HFF-Myc (cell line): Measurements from ENCODE around the gene TCFL5.

Experiments
- DNase-seq: peaks from one replicate; pipeline ENCODE4 v3.0.0-alpha.2; 2011; ENCODE audit warnings: low read depth; ENCODE audit errors: extremely low read depth
- H3K4me3 ChIP-seq: replicated peaks from 2 replicates; pipeline ENCODE4 v1.5.1; 2011; ENCODE audit warnings: low read depth, mild to moderate bottlenecking, control low read depth, low read length
- TF ChIP-seq, protein P1 (sequence below): IDR thresholded peaks from 2 replicates; pipeline ENCODE4 v1.5.1; 2012; ENCODE audit warnings: mild to moderate bottlenecking, low read depth, low read length, control low read depth; ENCODE audit errors: missing control alignments

The TCFL5 gene

GRCh38 chr20:62800314-62801259, 61.0 kb downstream of the TCFL5 start:
- TF ChIP-seq, protein P1, sequence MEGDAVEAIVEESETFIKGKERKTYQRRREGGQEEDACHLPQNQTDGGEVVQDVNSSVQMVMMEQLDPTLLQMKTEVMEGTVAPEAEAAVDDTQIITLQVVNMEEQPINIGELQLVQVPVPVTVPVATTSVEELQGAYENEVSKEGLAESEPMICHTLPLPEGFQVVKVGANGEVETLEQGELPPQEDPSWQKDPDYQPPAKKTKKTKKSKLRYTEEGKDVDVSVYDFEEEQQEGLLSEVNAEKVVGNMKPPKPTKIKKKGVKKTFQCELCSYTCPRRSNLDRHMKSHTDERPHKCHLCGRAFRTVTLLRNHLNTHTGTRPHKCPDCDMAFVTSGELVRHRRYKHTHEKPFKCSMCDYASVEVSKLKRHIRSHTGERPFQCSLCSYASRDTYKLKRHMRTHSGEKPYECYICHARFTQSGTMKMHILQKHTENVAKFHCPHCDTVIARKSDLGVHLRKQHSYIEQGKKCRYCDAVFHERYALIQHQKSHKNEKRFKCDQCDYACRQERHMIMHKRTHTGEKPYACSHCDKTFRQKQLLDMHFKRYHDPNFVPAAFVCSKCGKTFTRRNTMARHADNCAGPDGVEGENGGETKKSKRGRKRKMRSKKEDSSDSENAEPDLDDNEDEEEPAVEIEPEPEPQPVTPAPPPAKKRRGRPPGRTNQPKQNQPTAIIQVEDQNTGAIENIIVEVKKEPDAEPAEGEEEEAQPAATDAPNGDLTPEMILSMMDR = no peak
- no peak for DNase-seq

GRCh38 chr20:62799873-62800272, 61.7 kb downstream of the TCFL5 start:
- no peak for DNase-seq
- TF ChIP-seq, protein P1 = no peak
- no peak overlapping the region for H3K4me3 ChIP-seq

More at GRCh38 chr20:62800314-62801259, 61.0 kb downstream of the TCFL5 start:
- H3K4me3 ChIP-seq = no peak overlapping the region

DNA sequence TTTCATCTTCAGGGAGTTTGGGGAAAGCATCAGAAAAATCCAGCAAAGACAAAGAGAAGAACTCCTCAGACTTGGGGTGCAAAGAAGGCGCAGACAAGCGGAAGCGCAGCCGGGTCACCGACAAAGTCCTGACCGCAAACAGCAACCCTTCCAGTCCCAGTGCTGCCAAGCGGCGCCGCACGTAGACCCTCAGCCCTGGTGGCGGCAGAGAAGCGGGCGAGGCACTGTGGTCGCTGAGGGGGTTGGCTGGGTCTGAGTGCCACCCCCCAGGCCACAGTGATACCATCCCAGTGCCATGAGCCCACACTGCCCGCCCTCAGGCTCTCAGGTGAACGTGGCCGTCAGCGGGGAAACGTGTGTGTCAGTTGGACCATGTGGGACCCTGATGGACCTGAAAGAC, 62.2 kb downstream of the TCFL5 start:
- TF ChIP-seq, protein P1 = no peak
- H3K4me3 ChIP-seq = no peak overlapping the region
- no peak for DNase-seq

DNA sequence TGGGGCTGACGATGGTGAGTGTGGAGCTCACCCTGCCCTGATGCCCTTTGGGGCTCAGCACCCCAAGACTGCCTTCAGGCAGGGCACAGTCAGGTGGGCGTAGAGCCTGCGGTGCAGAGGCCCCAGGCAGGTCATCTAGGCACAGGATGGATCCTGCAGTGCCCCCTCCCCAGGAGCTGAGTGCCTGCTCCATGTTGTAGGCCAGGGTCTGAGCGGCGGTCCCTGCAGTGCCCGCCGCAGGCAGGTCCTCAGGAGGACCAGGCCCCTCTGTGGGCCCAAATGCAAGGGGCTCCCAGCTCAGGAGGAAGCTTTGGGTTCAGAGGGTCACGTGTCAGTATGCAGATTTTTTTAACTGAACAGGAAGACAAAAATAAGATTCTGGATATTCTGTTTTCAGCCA, 62.6 kb downstream of the TCFL5 start:
- H3K4me3 ChIP-seq = no peak overlapping the region
- TF ChIP-seq, protein P1 = no peak
- DNase-seq = no peak

DNA sequence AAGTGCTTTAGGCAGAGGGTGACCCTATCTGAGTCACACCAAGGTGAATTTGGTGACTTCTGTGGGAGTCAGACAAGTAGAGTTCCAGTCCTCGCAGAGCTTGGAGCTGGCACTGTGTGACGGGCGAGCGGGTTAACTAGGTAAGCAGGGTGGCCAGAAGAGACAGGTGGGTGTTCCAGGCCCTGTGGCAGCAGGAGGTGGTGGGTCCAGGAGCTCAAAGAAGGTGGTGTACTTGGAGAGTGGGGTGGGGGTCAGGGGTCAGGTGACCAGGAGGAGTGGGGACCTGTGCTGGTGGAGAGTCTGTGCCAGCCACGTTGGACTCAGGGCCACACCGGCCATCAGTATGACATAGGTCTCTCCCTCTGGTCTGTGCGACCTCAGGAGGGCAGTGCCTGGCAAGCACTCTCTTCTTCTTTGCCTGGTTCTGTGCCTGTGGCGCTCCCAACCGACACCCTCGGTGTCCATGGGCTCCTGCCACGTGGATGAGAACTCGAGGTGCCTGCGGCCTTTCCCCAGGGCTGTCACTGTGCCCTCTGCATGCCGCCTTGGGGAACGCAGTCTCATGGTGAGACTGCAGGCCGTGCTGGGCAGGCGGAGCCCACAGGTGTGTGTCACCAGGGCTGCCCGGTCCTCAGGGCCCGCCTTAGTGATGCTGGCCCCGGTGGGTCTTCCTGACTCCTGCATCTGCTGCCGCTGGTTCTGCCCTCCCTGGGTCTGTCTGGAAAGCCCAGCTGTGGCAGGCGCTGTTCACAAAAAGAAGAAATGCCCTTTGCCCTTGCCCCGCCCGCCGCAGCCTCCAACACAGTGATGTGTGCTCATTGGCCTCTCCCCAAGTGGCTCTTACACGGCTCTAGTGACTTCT, 63.7 kb downstream of the TCFL5 start:
- TF ChIP-seq, protein P1 = no peak
- peak overlapping the region; percentile 67 for H3K4me3 ChIP-seq
- DNase-seq = no peak

DNA sequence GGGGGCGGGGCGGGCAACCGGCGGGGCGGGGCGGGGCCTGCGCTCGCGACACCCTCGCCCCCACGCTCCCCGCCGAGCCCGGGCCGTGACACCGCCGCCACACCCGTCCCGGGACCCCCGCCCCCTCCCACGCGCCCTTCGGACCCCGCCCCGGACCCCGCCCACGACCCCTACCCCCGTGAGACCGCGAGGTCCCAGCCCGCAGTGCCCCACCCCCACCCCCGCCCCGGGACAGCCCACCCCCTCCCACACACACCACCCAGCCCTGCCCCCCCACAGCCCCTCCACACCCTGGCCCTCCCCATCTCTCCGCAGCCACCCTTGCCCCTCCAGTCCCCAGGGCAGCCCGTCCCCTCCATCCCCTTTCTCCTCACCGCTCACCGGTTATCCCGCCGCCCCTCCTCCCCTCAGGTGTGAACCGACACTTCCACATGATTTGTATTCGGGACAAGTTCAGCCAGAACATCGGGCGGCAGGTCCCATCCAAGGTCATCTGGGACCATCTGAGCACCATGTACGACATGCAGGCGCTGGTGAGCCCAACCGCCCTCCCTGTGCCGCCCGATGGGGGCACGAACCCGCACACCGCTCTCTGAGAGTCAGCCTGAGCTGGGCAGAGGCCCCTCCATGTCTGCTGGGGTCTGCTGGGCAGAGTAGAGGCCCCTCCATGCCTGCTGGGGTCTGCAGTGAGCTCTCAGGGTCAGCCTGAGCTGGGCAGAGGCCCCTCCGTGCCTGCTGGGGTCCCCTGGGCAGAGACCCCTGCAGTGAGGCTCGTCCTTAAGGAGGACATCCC, 64.7 kb downstream of the TCFL5 start:
- peak overlapping the region; percentile 67 for H3K4me3 ChIP-seq
- TF ChIP-seq, protein P1 = no peak
- DNase-seq = no peak
